Measurements from ENCODE around the gene CDKN1A.

CDKN1A gene

GRCh38 chr6:36657942-36658544 is 20.5 kb upstream of the CDKN1A start:
- Histone ChIP-seq H3K4me1 (ENCODE audit: low read depth, poor library complexity, severe bottlenecking) (no peaks in the 10 kb centered on the region), H3K27ac (no peak overlapping the region), H3K4me3 (IDR thresholded peaks at IDR 0.05; ENCODE audit: insufficient read depth, low read depth, low read length) (no peak overlapping the region), H3K4me2 (no peak overlapping the region), H3K79me2 (ENCODE audit: insufficient read depth, low read depth) (no peaks in the 10 kb centered on the region), H2AFZ (ENCODE audit: low read depth) (no peak overlapping the region), H4K20me1 (ENCODE audit: insufficient read depth) (no peaks in the 10 kb centered on the region), H3K36me3 (ENCODE audit: insufficient read depth) (no peaks in the 10 kb centered on the region), H3K9ac (no peak overlapping the region), H3K27me3 (ENCODE audit: insufficient read depth, low read depth) (no peaks in the 10 kb centered on the region)
- no peak for TF ChIP-seq CTCF (conservative IDR thresholded peaks at IDR 0.05; ENCODE audit: low read depth, low read length)

DNA sequence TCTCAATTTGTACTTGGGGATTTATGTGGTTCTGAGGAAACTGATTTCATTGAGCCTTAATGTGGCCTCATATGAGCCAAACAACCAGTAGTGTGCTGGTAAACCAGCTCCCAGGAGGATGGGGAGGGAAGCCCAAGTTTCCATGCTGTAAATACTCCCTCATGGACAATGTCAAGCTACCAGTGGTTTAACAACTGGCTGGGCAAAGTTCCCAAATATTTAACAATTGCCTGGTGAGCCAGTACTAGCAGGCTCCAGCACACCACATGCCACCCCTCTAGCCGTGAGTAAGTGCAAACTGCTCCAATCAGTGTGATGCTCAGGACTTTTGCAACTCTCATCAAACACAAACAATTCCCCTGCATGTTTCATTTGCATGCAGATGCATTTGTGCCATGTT is 19.2 kb upstream of the CDKN1A start:
- Histone ChIP-seq H3K4me2 (no peak overlapping the region), H3K4me3 (IDR thresholded peaks at IDR 0.05; ENCODE audit: insufficient read depth, low read depth, low read length) (no peak overlapping the region), H2AFZ (ENCODE audit: low read depth) (no peak overlapping the region), H4K20me1 (ENCODE audit: insufficient read depth) (no peaks in the 10 kb centered on the region), H3K27me3 (ENCODE audit: insufficient read depth, low read depth) (no peaks in the 10 kb centered on the region), H3K9ac (no peak overlapping the region), H3K36me3 (ENCODE audit: insufficient read depth) (no peaks in the 10 kb centered on the region), H3K79me2 (ENCODE audit: insufficient read depth, low read depth) (no peaks in the 10 kb centered on the region), H3K4me1 (ENCODE audit: low read depth, poor library complexity, severe bottlenecking) (no peaks in the 10 kb centered on the region), H3K27ac (no peak overlapping the region)
- TF ChIP-seq CTCF (conservative IDR thresholded peaks at IDR 0.05; ENCODE audit: low read depth, low read length) = no peak

GRCh38 chr6:36660771-36661471 is 17.6 kb upstream of the CDKN1A start:
- no peak overlapping the region for H3K4me3 ChIP-seq (IDR thresholded peaks at IDR 0.05; ENCODE audit: insufficient read depth, low read depth, low read length)
- no peaks in the 10 kb centered on the region for H3K36me3 ChIP-seq (ENCODE audit: insufficient read depth)
- no peak for TF ChIP-seq CTCF (conservative IDR thresholded peaks at IDR 0.05; ENCODE audit: low read depth, low read length)
- no peaks in the 10 kb centered on the region for H4K20me1 ChIP-seq (ENCODE audit: insufficient read depth)
- H3K27me3 ChIP-seq (ENCODE audit: insufficient read depth, low read depth) = no peaks in the 10 kb centered on the region
- H2AFZ ChIP-seq (ENCODE audit: low read depth) = no peak overlapping the region
- H3K9ac ChIP-seq = no peak overlapping the region
- H3K4me2 ChIP-seq = no peak overlapping the region
- no peaks in the 10 kb centered on the region for H3K4me1 ChIP-seq (ENCODE audit: low read depth, poor library complexity, severe bottlenecking)
- no peaks in the 10 kb centered on the region for H3K79me2 ChIP-seq (ENCODE audit: insufficient read depth, low read depth)
- no peak overlapping the region for H3K27ac ChIP-seq

DNA sequence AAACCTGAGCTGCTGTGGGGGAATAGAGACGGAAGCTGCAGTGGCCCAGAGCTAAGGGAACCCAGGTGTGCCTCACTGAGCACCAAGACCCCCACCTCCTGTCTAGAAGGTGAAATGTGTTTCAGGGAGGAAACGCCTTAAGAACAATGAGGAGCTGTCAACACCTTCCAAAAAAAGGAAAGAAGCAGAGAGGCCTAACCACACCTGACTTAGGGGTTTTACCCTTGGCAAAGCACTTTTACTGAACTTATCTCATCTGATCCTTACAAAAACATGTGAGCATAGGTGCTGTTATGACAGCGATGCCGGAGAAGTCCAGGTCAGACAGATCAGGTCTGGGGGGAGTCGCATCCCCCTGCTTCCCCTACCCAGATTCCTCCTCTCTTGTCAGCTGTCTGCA is 16.1 kb upstream of the CDKN1A start:
- Histone ChIP-seq H2AFZ (ENCODE audit: low read depth) (no peak overlapping the region), H3K4me1 (ENCODE audit: low read depth, poor library complexity, severe bottlenecking) (peaks cover 8% of the 10 kb centered on the region), H3K9ac (no peak overlapping the region), H3K4me3 (IDR thresholded peaks at IDR 0.05; ENCODE audit: insufficient read depth, low read depth, low read length) (no peak overlapping the region), H3K27ac (no peak overlapping the region), H3K4me2 (no peak overlapping the region), H3K27me3 (ENCODE audit: insufficient read depth, low read depth) (no peaks in the 10 kb centered on the region), H3K79me2 (ENCODE audit: insufficient read depth, low read depth) (no peaks in the 10 kb centered on the region), H3K36me3 (ENCODE audit: insufficient read depth) (no peaks in the 10 kb centered on the region), H4K20me1 (ENCODE audit: insufficient read depth) (no peaks in the 10 kb centered on the region)
- TF ChIP-seq CTCF (conservative IDR thresholded peaks at IDR 0.05; ENCODE audit: low read depth, low read length) = no peak
